NCI-H446 treated with DMSO at 0.1 percent for 48 hours (cell line): ENCODE data around the gene GPR75.

Source experiments
- DNase-seq: peaks from one replicate; lab custom pipeline; 2025; lab: John Stamatoyannopoulos, UW

Gene GPR75

DNA sequence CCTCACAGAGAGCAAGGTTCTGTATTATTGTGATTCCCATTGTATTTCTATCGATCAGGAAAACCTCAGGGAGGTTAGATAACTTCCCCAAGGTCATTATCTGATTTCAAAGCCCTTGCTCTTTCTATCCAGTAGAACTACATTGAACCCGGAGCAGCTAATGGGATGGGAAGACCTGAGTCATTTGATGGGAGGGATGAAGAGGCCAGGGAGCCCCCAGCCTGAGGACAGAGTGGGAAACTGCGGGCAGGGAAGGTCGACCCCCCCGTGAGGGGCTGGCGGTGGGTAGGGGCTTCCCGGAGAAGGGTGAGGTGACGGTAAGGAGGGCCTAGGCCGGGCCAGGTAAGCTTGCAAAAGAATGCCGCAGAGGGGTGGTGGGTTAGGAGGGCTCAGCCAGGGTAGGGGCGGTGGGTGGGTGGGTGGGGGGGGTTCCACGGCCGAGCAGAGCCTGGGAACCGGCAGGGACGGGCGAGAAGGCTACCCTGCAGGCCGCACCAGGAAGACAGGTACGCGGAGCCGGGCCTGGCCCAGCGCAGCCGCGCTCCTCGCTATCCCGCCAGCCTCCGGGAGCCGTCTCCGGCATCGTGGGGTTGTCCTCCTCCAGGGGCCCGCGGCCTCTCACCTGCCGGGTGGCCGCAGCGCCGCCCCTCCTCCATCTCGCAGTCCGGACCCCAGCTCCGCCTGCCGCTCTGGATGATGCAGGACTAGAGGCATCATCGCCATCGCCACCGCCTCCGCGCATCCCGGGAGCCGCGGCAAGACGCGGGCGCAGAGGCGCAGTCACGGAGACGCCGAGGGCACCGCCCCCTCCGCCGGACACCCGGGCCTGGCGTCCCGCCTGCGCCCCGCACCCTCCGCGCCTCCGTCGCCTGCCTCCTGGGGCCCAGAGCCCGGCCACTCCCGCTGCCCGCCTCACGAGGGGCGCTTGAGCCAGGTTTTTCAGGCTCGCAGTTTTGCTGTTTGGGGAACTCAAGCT lies at the start of gene GPR75:
Gene GPR75, minus strand, starts transcription at position 762 of the 976 bp plus-strand sequence. CDS start 5,211 bp downstream, outside the sequence.
- DNase-seq: no peak

DNA sequence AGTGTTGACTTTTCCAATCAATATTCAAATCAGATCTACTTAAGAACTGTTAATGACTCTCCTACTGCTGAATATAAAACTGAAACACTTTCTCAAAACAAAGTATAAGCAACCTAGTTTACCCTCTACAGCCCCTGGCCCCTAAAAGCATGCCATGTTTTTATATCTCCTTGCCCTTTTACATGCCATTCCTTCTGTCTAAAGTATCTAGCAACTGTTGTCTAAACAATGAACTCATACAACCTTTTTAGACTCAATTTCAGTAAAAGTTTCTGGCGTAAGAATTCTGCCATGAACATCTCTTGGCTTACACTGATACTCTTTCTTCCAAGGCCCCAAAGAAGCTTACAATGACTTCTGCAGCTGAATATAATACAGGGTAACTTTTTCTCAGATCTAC lies 47.8 kb upstream of the GPR75 start:
- no peak for DNase-seq

- no peak for DNase-seq
These were observed 45.6 kb upstream of the GPR75 start for GRCh38 chr2:53905396-53905795.

GRCh38 chr2:53903011-53903410 lies 43.2 kb upstream of the GPR75 start:
- DNase-seq: no peak

- DNase-seq: no peak
These were observed 41.4 kb upstream of the GPR75 start for GRCh38 chr2:53901192-53901591.

- no peak for DNase-seq
These were observed 37.1 kb upstream of the GPR75 start for GRCh38 chr2:53896864-53897263.

DNA sequence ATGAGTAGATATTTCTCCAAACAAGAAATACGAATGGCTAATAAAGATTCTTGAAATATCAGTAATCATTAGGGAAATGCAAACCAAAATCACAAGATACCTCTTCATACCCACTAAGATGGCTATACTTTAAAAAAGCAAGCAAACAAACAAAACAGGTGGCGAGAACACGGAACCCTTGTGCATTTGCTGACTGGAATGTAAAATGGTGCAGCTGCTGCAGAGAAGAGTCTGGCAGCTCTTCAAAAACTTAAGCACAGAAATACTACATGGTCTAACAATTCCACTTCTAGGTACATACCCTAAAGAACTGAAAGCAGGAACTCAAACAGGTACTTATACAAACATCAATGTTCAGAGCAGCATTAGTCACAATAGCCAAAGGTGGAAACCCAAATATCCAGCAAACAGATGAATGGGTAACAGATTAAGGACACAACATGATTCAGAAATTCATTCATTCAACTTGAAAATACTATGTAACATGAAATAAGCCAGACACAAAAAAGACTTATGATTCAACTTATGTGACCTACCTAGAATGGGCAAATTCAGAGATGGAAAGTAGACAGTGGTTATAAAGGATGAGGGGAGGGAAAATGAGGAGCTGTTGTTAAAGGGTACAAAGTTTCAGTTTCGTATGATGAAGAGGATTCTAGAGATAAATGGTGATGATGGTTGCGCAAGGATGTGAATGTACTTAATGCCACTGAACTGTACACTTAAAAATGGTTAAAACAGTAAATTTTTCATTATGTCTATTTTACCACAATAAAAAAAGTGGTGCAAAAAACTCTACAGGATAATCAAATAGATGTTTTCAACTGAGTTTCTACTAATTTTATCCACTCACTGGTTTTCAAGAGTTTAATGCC lies 26.9 kb upstream of the GPR75 start:
- no peak for DNase-seq

DNA sequence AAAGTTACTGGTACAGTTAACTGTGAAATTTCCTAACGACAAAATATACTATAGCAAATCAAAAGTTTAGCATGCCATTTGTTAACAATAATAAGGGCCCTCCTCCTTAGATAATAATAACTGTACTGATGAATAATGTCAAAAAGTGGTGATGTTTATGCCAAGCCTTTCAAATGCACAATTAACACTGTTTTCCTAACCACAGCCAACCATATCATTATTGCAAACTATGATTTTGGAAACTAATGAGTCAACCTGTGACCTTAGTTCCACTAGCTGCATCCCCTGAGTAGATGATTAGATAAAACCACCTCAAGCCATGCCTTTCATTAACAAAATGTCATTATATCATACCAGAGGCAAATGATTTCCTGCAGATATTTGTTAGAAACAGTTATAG lies 25.1 kb upstream of the GPR75 start:
- no peak for DNase-seq

DNA sequence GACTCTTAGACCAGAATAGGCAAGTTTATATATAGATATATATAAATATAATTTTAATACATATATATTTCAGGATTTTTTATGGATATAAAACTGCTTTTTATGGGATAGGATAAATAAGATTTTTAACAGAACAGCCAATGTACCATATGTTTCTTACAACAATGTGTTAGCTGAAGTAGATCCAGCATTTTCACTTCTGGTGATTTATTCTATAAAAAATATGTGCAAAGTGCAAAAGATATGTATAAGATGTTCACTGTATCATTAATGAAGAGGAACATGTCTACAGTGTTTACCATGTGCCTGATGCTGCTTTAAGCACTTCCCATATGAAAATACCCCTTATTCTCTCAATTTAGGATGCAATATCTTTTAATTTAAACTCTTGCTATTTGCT lies 22.2 kb upstream of the GPR75 start:
- DNase-seq: no peak

- DNase-seq: no peak
These were observed 21.6 kb upstream of the GPR75 start for GRCh38 chr2:53881360-53881759.

DNA sequence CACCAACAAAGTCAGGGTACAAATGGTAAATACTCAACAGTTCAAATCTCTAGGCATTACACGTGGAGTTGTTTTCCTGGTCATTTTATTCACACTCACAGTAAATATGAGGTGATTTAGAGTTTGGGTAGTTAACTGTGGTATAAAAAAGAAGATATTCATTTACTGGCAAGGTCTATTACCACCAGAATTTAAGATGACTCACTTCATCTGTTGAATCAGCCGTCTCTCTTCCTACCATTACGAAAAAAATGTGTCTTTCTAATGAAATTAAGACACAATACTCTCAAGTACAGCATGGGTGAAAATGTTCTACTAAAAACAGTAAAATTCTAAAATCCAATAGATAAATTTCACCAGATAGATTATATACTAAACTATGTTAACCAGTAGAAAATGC lies 21.0 kb upstream of the GPR75 start:
- no peak for DNase-seq

DNA sequence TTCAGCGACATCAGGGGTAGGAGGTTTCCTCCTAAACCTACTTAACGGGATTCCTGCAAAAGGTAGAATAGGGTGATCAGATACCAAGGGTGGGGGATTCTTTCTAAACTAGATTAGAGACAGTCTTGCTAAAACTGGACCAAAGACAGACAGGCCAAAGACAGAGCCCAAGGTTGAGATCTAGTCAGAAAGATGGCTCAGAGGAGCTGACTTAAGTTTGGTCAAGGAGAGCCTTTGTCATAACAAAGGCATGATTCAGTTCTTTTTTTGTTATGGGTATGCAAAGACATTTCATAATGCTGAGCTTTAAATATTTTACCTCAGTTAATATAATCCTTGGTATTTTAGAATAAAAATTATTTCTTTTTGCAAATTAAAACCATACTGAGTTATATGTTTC lies 17.8 kb upstream of the GPR75 start:
- DNase-seq: no peak

DNA sequence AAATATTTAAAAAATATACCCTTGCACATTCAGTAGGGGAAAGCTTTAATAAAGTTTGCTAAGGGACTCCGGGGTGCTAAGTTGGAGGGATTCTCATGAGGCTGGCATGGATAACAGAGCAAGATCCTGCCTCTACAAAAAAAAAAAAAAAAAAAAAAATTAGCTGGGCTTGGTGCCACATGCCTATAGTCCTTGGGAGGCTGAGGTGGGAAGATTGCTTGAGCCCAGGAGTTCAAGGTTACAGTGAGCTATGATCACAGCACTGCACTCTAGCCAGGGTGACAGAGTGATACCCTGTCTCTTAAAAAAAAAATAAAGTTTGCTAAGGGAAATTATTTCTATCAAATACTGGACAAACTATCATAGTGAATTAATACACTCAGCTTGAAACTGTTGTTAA lies 17.3 kb upstream of the GPR75 start:
- no peak for DNase-seq

- DNase-seq: no peak
These were observed 14.7 kb upstream of the GPR75 start for GRCh38 chr2:53874401-53874950.

DNA sequence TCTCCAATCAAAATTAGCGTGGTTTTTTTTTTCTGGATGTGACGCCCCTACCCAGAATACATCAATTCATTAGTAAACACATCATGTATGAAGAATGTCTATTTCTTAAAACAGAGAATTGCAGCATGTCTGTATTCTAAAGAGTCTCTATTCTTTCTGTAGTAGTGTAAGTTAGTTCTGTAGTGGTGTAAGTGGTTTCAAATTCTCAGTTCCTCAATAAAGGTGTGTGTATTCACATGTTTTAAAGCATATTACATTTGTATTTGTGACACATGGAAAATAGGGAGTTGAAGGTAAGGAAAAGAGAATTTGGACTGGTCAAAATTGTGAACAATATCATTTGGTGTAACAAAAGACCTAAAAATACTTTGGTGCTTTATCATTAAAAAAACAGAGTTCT lies 8.0 kb upstream of the GPR75 start:
- DNase-seq: no peak

- DNase-seq: no peak
These were observed 7.4 kb upstream of the GPR75 start for GRCh38 chr2:53867169-53867568.

GRCh38 chr2:53865962-53866361 lies 6.2 kb upstream of the GPR75 start:
- no peak for DNase-seq

DNA sequence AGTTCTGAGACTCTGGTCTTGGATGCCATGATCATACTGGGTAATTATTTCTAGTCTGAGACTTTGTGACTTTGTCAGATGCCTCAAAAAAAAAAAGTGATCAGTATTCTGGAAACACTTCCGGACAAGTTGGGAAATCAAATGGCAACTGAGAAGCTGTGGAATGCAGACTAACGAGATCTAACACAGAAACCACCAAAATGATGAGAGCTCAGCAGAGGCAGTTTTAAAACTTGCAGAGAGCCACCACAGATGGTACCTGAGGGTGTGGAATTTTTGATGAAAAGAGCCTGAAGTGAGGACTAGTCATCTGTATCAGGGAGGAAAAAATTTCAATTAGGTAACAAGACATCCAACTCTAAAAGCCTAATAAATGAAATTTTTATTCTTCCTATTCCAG lies 5.5 kb upstream of the GPR75 start:
- DNase-seq: no peak

DNA sequence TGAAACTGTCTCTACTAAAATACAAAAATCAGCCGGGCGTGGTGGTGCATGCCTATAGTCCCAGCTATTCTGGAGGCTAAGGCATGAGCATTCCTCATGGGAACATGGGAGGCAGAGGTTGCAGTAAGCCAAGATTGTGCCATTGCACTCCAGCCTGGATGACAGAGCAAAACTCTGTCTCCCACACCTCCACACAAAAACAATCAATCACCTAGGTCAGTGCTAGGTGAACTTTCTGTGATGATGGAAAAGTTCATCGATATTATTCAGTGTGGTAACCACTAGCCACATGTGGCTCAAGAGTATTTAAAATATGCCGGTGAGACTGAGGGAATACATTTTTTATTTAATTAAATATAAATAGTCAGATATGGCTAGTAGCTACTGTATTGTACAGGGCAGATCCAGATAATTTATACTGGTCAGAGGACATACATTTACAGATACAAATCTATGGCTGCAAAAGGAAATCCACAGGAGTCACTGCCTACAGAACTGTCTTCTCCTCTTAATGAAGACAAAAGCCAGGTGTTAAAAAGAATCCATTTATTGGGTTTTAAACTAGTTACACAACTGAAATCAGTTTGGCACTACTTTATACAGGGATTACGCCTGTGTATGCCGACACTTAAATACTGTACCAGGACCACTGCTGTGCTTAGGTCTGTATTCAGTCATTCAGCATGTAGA lies 3.9 kb upstream of the GPR75 start:
- DNase-seq: no peak

DNA sequence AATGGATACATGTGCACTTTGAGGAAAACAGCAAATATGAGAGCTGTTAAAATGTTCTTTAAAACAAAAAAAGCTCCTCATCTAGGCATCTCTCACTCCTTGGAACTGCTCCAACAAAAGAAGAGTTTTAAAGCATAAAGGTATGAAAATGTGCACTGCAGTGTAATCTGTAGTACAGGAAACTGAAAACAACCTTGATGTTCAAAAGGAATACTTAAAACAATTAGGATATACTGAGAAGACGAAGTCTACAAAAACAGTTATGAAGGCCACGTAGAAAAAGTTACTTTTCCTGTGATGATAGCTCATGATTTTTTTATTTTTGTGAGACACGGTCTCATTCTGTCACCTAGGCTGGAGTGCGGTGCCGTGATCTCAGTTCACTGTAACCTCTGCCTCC lies 2.1 kb upstream of the GPR75 start:
- DNase-seq: no peak

GRCh38 chr2:53856272-53856671 lies 3.5 kb downstream of the GPR75 start:
- DNase-seq: no peak

DNA sequence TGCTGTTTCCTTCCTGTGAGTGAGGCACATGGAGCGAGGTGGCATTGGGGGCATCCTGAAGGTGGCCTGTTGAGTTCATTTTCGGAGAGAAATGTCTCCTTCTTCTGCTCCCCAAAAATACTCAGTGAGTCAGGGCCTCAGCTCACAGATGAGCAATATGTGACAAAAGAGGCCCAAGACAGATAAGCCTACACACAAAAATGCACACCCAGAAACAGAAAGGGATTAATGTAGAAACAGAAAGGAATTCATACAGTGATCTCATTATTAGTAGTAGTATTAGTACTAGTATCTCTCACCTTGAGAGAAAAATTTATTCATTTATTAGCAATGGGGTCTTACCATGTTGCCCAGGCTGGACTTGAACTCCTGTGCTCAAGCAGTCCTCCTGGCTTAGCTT lies 5.1 kb downstream of the GPR75 start:
- DNase-seq: no peak
